ENCODE results near the gene ANGPTL8. TPM values are rescaled to one million over a fixed set of nuclear protein-coding genes. Genes with fewer than 3 reads are reported as not detected.
A peak's percentile ranks its signal among the peaks of the same experiment; 100 is the strongest.

ANGPTL8 gene
- total and polyA plus RNA-seq, 2 of the 13 experiments (the other 11 are each of a cell fraction or from before 2014, with no cell fraction given), result 27.3 to 243 TPM

DNA sequence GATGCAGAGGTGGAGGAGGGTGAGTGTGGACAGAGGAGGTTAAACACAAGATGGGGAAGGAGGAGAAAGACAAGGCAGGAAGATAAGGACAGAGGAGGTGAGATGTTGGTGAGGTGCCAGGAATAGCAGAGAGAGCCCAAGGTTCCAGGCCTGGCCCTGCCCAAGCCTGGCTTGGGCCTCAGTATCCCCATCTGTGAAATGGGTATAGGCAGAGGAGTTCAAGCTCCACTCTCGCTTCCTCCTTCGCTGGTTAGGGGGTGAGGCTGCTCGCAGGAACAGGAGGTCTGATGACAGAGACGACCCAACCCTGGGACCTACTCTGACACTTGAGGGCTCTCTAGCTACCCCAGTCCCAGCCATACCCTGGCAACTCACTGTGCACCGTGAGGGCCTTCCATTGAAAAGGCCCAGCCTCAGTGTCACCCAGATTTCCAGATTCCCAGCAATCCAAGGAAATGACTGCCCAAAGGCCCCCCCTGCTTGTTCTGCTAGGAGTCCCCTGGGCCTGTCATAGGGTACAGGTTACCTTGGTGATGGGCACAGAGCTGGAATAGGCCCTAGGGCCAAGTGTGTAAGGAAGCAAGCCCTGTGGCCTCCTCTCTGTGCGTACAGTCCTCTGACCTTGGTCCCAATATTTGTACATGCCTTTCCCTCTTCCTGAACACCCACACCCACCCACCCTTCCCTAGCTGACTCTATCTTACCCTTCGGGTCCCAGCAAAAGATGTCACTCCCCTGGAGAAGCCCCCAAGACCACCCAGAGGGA, 8.6 kb upstream of the ANGPTL8 start (continued):
- TF ChIP-seq RBFOX2 (IDR thresholded peaks at IDR 0.05; ENCODE audit: low read depth, low read length) (0 out of 2 replicates have a peak, but pooled peaks have one; percentile 19), CHD4 (IDR thresholded peaks at IDR 0.05; ENCODE audit: borderline replicate concordance, low read length) (peak; percentile 86; the same call in 1 of the 2 replicates), ZNF451 (CRISPR knock-in tag; IDR thresholded peaks at IDR 0.05) (no peak), RCOR2 (CRISPR knock-in tag; IDR thresholded peaks at IDR 0.05) (0 out of 2 replicates have a peak, but pooled peaks have one; percentile 20)
- TF ChIP-seq, protein P1, sequence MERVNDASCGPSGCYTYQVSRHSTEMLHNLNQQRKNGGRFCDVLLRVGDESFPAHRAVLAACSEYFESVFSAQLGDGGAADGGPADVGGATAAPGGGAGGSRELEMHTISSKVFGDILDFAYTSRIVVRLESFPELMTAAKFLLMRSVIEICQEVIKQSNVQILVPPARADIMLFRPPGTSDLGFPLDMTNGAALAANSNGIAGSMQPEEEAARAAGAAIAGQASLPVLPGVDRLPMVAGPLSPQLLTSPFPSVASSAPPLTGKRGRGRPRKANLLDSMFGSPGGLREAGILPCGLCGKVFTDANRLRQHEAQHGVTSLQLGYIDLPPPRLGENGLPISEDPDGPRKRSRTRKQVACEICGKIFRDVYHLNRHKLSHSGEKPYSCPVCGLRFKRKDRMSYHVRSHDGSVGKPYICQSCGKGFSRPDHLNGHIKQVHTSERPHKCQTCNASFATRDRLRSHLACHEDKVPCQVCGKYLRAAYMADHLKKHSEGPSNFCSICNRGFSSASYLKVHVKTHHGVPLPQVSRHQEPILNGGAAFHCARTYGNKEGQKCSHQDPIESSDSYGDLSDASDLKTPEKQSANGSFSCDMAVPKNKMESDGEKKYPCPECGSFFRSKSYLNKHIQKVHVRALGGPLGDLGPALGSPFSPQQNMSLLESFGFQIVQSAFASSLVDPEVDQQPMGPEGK (CRISPR knock-in tag; IDR thresholded peaks at IDR 0.05), result no peak

DNA sequence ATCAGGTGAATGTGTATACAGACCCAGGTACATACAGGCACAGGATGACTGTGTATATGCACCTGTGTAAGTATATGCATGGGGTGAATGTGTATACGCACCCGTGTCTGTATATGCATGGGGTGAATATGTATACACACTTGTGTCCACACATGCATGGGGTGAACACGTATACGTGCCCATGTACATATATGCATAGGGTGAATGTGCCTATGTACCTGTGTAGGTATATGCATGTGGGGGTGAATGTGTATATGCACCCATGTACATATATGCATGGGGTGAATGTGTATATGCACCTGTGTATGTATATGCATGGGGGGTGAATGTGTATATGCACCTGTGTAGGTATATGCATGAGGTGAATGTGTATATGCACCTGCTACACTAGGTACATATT, 6.9 kb upstream of the ANGPTL8 start:
- H3K9ac ChIP-seq (ENCODE audit: insufficient read depth, low read depth, low read length), result no peak overlapping the region
- BruUV-seq (replicated peaks), result no TSS peak
- ChIA-PET CTCF (ENCODE audit: low intra/inter-chr PET ratio, low total read pairs) (no interaction called here), POLR2A (no interaction called here)
- ATAC-seq, result no peak
- H3K27me3 ChIP-seq (ENCODE audit: control insufficient read depth in 1 of 2, insufficient read depth in 2 of 2, low read length in 2 of 2), result no peaks in the 10 kb centered on the region
- peaks cover 58% of the 10 kb centered on the region for H3K4me1 ChIP-seq (ENCODE audit: insufficient read depth, low read length)
- TF ChIP-seq ZNF841 (CRISPR knock-in tag; IDR thresholded peaks at IDR 0.05; ENCODE audit: borderline replicate concordance) (no peak), MEIS2 (CRISPR knock-in tag; IDR thresholded peaks at IDR 0.05) (no peak), PAWR (CRISPR knock-in tag; IDR thresholded peaks at IDR 0.05; ENCODE audit: borderline replicate concordance) (no peak), ZNF138 (CRISPR knock-in tag; IDR thresholded peaks at IDR 0.05; ENCODE audit: low read depth) (no peak), PCBP1 (IDR thresholded peaks at IDR 0.05; ENCODE audit: borderline replicate concordance, low read depth, low read length) (no peak), HIVEP1 (CRISPR knock-in tag; IDR thresholded peaks at IDR 0.05) (no peak), TP53 (CRISPR knock-in tag; conservative IDR thresholded peaks at IDR 0.05) (no peak), JARID2 (CRISPR knock-in tag; IDR thresholded peaks at IDR 0.05; ENCODE audit: insufficient replicate concordance) (no peak), SP1 (IDR thresholded peaks at IDR 0.05) (no peak), SP1 (CRISPR knock-in tag; IDR thresholded peaks at IDR 0.05) (no peak)
- no peaks in the 10 kb centered on the region for H3K79me2 ChIP-seq (ENCODE audit: insufficient read depth, low read length)
- H4K20me1 ChIP-seq (ENCODE audit: insufficient read depth, low read length), result no peaks in the 10 kb centered on the region
- peaks cover 3 to 12% of the 10 kb centered on the region in 2 experiments; a peak in 3 of 5 replicates for H3K36me3 ChIP-seq (replicated peaks in 1 of 2; ENCODE audit: control insufficient read depth in 1 of 2, insufficient read depth in 2 of 2, low read length in 2 of 2)
- no peak for FAIRE-seq
- no peak overlapping the region for H3K4me2 ChIP-seq (ENCODE audit: low read depth, low read length)
- no peaks in the 10 kb centered on the region for H3K9me3 ChIP-seq (ENCODE audit: low read length)
- intact Hi-C loops (cut with micrococcal nuclease; ENCODE audit: unreplicated experiment) (no loop called here), in situ Hi-C loops (cut with HindIII; ENCODE audit: extremely low pct_ligation_motif_present, low pct_unique_long_range_greater_than_20kb) (no loop called here)
- H3K4me3 ChIP-seq (replicated peaks in 1 of 3; ENCODE audit: insufficient read depth in 1 of 3, low read depth in 2 of 3, low read length in 3 of 3), result no peak overlapping the region
- WGBS (ENCODE audit: low lambda C conversion rate), result 97% methylated on average over 4 of the region's 4 CpGs
- H3K27ac ChIP-seq (ENCODE audit: extremely low read length, insufficient read depth, low read length), result no peak overlapping the region
- no peak overlapping the region for H2AFZ ChIP-seq (ENCODE audit: low read length)
- no peak for DNase-seq (ENCODE audit: low spot score)

Measured in HepG2 (cell line).